B cell (primary cell): ENCODE measurements around the gene NIT2. TPM values are rescaled to one million over a fixed set of nuclear protein-coding genes. Genes with fewer than 3 reads are reported as not detected.

Source experiments
- ATAC-seq: fragments of 200-7000 bp; cut with Tn5 transposase; one replicate; pipeline ENCODE4 v1.10.0; 2021; ENCODE audit warnings: low read depth, mild to moderate bottlenecking, moderate number of reproducible peaks, moderate library complexity
- CTCF ChIA-PET: fragments of 350-600 bp; sonication (Branson Sonifier 250); formaldehyde crosslinking; loops from one replicate; lab custom pipeline; 2021; ENCODE audit warnings: antibody characterized with exemption, inconsistent platforms; lab: Charles Lee
- POLR2A ChIA-PET: fragments of 350-600 bp; sonication (Branson Sonifier 250); formaldehyde crosslinking; loops from one replicate; lab custom pipeline; 2021; ENCODE audit warnings: antibody characterized with exemption; lab: Charles Lee
- DNase-seq: peaks from one replicate; pipeline ENCODE4 v3.0.0; 2013
- H2AFZ ChIP-seq: 2 replicates; pipeline ENCODE4 v1.6.1; 2012; ENCODE audit warnings: mild to moderate bottlenecking, low read depth, low read length; ENCODE audit not compliant: insufficient read depth, poor library complexity, severe bottlenecking
- H3K27ac ChIP-seq, 2 donors: 1 replicate in 1 of 2; 2 replicates in 1 of 2; pipeline ENCODE4 v1.5.1; 2012 to 2013; ENCODE audit warnings: low read length in 2 of 2, mild to moderate bottlenecking in 2 of 2, moderate library complexity in 1 of 2
- H3K27me3 ChIP-seq, 4 experiments: fragments of 200-600 bp in 1 of 4; sonication (generic) in 1 of 4; replicated peaks in 1 of 4; 1 replicate in 2 of 4; 2 replicates in 2 of 4; pipeline versions ENCODE4 v1.6.1 to v1.7.0; 2013 to 2016; ENCODE audit warnings: low read length in 3 of 4, mild to moderate bottlenecking in 2 of 4, mixed read lengths in 1 of 4, moderate library complexity in 1 of 4; ENCODE audit not compliant: insufficient read depth in 4 of 4, control insufficient read depth in 3 of 4; ENCODE audit errors: control extremely low read depth in 1 of 4
- H3K36me3 ChIP-seq, 2 experiments: replicated peaks in 1 of 2; 1 replicate in 1 of 2; 2 replicates in 1 of 2; pipeline versions ENCODE4 v1.6.1 to v1.7.1; 2013; ENCODE audit warnings: low read length in 1 of 2; ENCODE audit not compliant: insufficient read depth in 2 of 2, control insufficient read depth in 1 of 2; ENCODE audit errors: control extremely low read depth in 1 of 2, extremely low read depth in 1 of 2
- H3K4me1 ChIP-seq, 2 donors: fragments of 200-600 bp in 1 of 2; sonication (generic) in 1 of 2; 1 replicate in 1 of 2; 2 replicates in 1 of 2; pipeline versions ENCODE4 v1.5.1 to v1.6.1; 2013 to 2017; ENCODE audit warnings: low read length in 2 of 2; ENCODE audit not compliant: control insufficient read depth in 2 of 2, insufficient read depth in 2 of 2
- H3K4me2 ChIP-seq: replicated peaks from 2 replicates; pipeline ENCODE3; 2012; ENCODE audit warnings: mild to moderate bottlenecking, low read depth, low read length; ENCODE audit not compliant: poor library complexity, severe bottlenecking
- H3K4me3 ChIP-seq, 5 experiments: fragments of 200-600 bp in 1 of 5; sonication (generic) in 1 of 5; 1 replicate in 3 of 5; 2 replicates in 2 of 5; pipeline versions ENCODE4 v1.5.1 to v1.7.0; 2011 to 2016; ENCODE audit warnings: low read length in 4 of 5, mild to moderate bottlenecking in 4 of 5, low read depth in 2 of 5, control low read depth in 1 of 5, moderate library complexity in 1 of 5; ENCODE audit not compliant: insufficient read depth in 1 of 5; ENCODE audit errors: control extremely low read depth in 1 of 5, extremely low read depth in 1 of 5
- H3K79me2 ChIP-seq: fragments of 200-600 bp; sonication (generic); one replicate; pipeline ENCODE4 v1.6.0; 2016; ENCODE audit warnings: low read length; ENCODE audit not compliant: control insufficient read depth, insufficient read depth
- H3K9ac ChIP-seq: fragments of 200-600 bp; sonication (generic); 2 replicates; pipeline ENCODE4 v1.6.1; 2017; ENCODE audit warnings: mild to moderate bottlenecking, low read length, moderate library complexity
- H3K9me3 ChIP-seq, 3 donors: one replicate each; pipeline versions ENCODE4 v1.6.1 to v1.7.1; 2013; ENCODE audit warnings: low read length in 2 of 3; ENCODE audit not compliant: control insufficient read depth in 2 of 3, insufficient read depth in 1 of 3; ENCODE audit errors: control extremely low read depth in 1 of 3
- H4K20me1 ChIP-seq: 2 replicates; pipeline ENCODE4 v1.6.0; 2012; ENCODE audit warnings: mild to moderate bottlenecking, low read length; ENCODE audit not compliant: insufficient read depth, control insufficient read depth, poor library complexity, severe bottlenecking
- H3K27ac Mint-ChIP-seq: one replicate; pipeline ENCODE4 v1.8.0; 2021; ENCODE audit warnings: mixed read lengths
- H3K27me3 Mint-ChIP-seq: one replicate; pipeline ENCODE4 v1.8.0; 2021; ENCODE audit warnings: mixed read lengths
- H3K4me1 Mint-ChIP-seq: one replicate; pipeline ENCODE4 v1.8.0; 2021; ENCODE audit warnings: mixed read lengths
- H3K4me3 Mint-ChIP-seq: one replicate; pipeline ENCODE4 v1.8.0; 2021; ENCODE audit warnings: mixed read lengths
- H3K9me3 Mint-ChIP-seq: one replicate; pipeline ENCODE4 v1.8.0; 2022; ENCODE audit warnings: mixed read lengths; ENCODE audit not compliant: insufficient read depth
- CTCF ChIP-seq: fragments of 200-600 bp; IDR thresholded peaks from one replicate; pipeline ENCODE4 v1.8.0; 2022; ENCODE audit warnings: antibody characterized with exemption, mild to moderate bottlenecking
- EZH2 ChIP-seq: IDR thresholded peaks from 2 replicates; pipeline ENCODE4 v1.6.1; 2012; ENCODE audit warnings: borderline replicate concordance, low read depth, mild to moderate bottlenecking, moderate library complexity, low read length; ENCODE audit not compliant: insufficient read depth, poor library complexity, severe bottlenecking
- WGBS: methylation state at CpG from one replicate; pipeline ENCODE4 v1.1.5; 2013; ENCODE audit warnings: missing lambda C conversion rate; ENCODE audit not compliant: insufficient coverage; 5-methylcytosine and 5-hydroxymethylcytosine counted together
- intact Hi-C: fragments of 100-400 bp; cut with micrococcal nuclease; formaldehyde crosslinking; loops from one replicate; pipeline ENCODE4 v1.10.0; 2022
- polyA plus RNA-seq: library from polyadenylated mRNA; depleted of rRNA; stranded (reverse); fragments of >200 nt; gene quantifications from 2 replicates; pipeline ENCODE4 v1.2.3, GENCODE V29; 2012
- total RNA-seq, 2 donors: library from RNA; stranded (reverse); fragments of 120-200 nt in 1 of 2; gene quantifications; 1 replicate in 1 of 2; 2 replicates in 1 of 2; pipeline versions ENCODE4 v1.2.3 to v1.2.4, GENCODE V29; 2013 to 2022

Gene NIT2
- total and polyA plus RNA-seq, 2 donors (not counting 1 experiment from before 2014, with no cell fraction given): 32.4 to 36.5 TPM

- no peak overlapping the region for H3K4me3 Mint-ChIP-seq
- DNase-seq (no peak), ATAC-seq (no peak)
- no peaks in the 10 kb centered on the region for H3K9me3 Mint-ChIP-seq
- no peak overlapping the region for H3K27ac Mint-ChIP-seq
- TF ChIP-seq EZH2: no peak
- no peak for TF ChIP-seq CTCF
- WGBS: no CpG with 5 or more reads among the region's 2 CpGs
- Histone ChIP-seq H3K27me3 (no peaks in the 10 kb centered on the region), H3K79me2 (peaks cover 99% of the 10 kb centered on the region), H3K4me2 (no peak overlapping the region), H3K4me3 (no peak overlapping the region), H2AFZ (no peak overlapping the region), H3K4me1 (peaks cover 11% of the 10 kb centered on the region in 2 donors), H4K20me1 (peaks cover 53% of the 10 kb centered on the region), H3K36me3 (peaks cover 0 to 2% of the 10 kb centered on the region in 2 experiments), H3K27ac (no peak overlapping the region), H3K9me3 (no peaks in the 10 kb centered on the region), H3K9ac (no peak overlapping the region)
- H3K4me1 Mint-ChIP-seq: peaks cover 38% of the 10 kb centered on the region
- CTCF ChIA-PET: interaction anchor here (0.7 to 1.1 kb wide), 2 partner anchors 14 to 1582 kb away, joined by 3 read pairs; no protein-coding TSS in a partner anchor
- no peaks in the 10 kb centered on the region for H3K27me3 Mint-ChIP-seq
- intact Hi-C loops: no loop called here
- POLR2A ChIA-PET: no interaction called here
Observed at GRCh38 chr3:100395679-100396431, 61.3 kb downstream of the NIT2 start.

- H3K4me3 Mint-ChIP-seq: no peak overlapping the region
Observed at GRCh38 chr3:100396967-100397366, 62.4 kb downstream of the NIT2 start.

More at GRCh38 chr3:100396967-100397366, 62.4 kb downstream of the NIT2 start:
- no peak overlapping the region for H3K4me2 ChIP-seq
- Mint-ChIP-seq H3K4me1 (peaks cover 44% of the 10 kb centered on the region), H3K9me3 (no peaks in the 10 kb centered on the region), H3K27me3 (no peaks in the 10 kb centered on the region), H3K27ac (no peak overlapping the region)
- H3K4me1 ChIP-seq: peaks cover 12 to 14% of the 10 kb centered on the region in 2 donors
- H2AFZ ChIP-seq: no peak overlapping the region
- H3K9ac ChIP-seq: no peak overlapping the region
- ChIA-PET CTCF (no interaction called here), POLR2A (no interaction called here)
- no peaks in the 10 kb centered on the region for H3K9me3 ChIP-seq
- whole genome bisulfite sequencing: no CpG with 5 or more reads among the region's 2 CpGs
- H3K27ac ChIP-seq: no peak overlapping the region
- no peaks in the 10 kb centered on the region for H3K27me3 ChIP-seq
- DNase-seq (no peak), ATAC-seq (no peak)
- H4K20me1 ChIP-seq: peaks cover 48% of the 10 kb centered on the region
- H3K4me3 ChIP-seq: no peak overlapping the region
- TF ChIP-seq CTCF (no peak), EZH2 (no peak)
- H3K79me2 ChIP-seq: peaks cover 91% of the 10 kb centered on the region
- intact Hi-C loops: no loop called here
- H3K36me3 ChIP-seq: peaks cover 0 to 2% of the 10 kb centered on the region in 2 experiments
